SK-N-MC (cell line): Measurements from ENCODE around the gene ATP8B1.
A peak's percentile ranks its signal among the peaks of the same experiment; 100 is the strongest.

Experiments
- DNase-seq: peaks from one replicate; pipeline ENCODE4 v3.0.0-alpha.2; 2011; ENCODE audit warnings: low read depth, low spot score
- H3K27ac ChIP-seq: fragments of 200-600 bp; sonication (generic); 2 replicates; pipeline ENCODE4 v1.5.1; 2016; ENCODE audit warnings: mixed run types
- H3K36me3 ChIP-seq: fragments of 200-600 bp; sonication (generic); 2 replicates; pipeline ENCODE4 v1.6.1; 2017; ENCODE audit warnings: antibody characterized with exemption, low read length, mixed read lengths; ENCODE audit not compliant: insufficient read depth
- H3K4me3 ChIP-seq: fragments of 200-600 bp; sonication (generic); 2 replicates; pipeline ENCODE4 v1.5.1; 2016
- H3K9ac ChIP-seq: fragments of 200-600 bp; sonication (generic); 2 replicates; pipeline ENCODE4 v1.8.0; 2017; ENCODE audit warnings: mixed run types, mixed read lengths; ENCODE audit not compliant: insufficient read length
- H3K9me3 ChIP-seq: fragments of 200-600 bp; sonication (generic); 2 replicates; pipeline ENCODE4 v1.6.1; 2017; ENCODE audit warnings: low read depth, mild to moderate bottlenecking, antibody characterized with exemption, low read length, moderate library complexity, mixed read lengths
- EZH2 ChIP-seq: fragments of 200-600 bp; sonication (generic); IDR thresholded peaks from one replicate; pipeline ENCODE4 v1.6.1; 2017; ENCODE audit warnings: antibody characterized with exemption
- FOXP2 ChIP-seq: optimal IDR thresholded peaks from 2 replicates; pipeline ENCODE3; 2011; ENCODE audit warnings: mild to moderate bottlenecking, moderate library complexity; ENCODE audit not compliant: insufficient read depth; ENCODE audit errors: extremely low read length, control extremely low read depth
- POLR2AphosphoS5 ChIP-seq: IDR thresholded peaks from 2 replicates; pipeline ENCODE4 v1.6.1; 2012; ENCODE audit warnings: mild to moderate bottlenecking, low read depth, low read length, borderline replicate concordance

The ATP8B1 gene

DNA sequence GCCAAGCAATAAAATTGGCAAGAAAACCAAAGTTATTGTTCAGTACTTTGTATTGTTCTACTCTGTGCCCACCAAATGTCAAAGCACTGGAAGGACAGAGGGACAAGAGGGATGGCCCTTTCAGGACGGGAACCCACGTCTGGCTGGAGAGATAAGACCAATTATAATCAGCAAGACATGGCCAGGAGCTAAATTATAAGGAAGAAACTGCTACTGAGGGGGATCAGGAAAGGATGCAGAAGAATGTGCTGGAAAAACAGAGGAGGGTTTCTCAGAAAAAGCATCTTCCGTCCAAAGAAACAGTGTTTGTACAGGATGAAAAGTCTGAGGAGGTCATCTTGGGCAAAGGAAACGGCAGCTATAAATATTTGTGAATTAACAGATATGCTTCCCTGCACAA is 135.1 kb downstream of the ATP8B1 start:
- no peak overlapping the region for H3K9ac ChIP-seq
- no peak overlapping the region for H3K4me3 ChIP-seq
- no peaks in the 10 kb centered on the region for H3K36me3 ChIP-seq
- TF ChIP-seq EZH2 (no peak), POLR2AphosphoS5 (no peak), FOXP2 (no peak)
- H3K27ac ChIP-seq: no peak overlapping the region
- DNase-seq: no peak
- H3K9me3 ChIP-seq: no peaks in the 10 kb centered on the region

DNA sequence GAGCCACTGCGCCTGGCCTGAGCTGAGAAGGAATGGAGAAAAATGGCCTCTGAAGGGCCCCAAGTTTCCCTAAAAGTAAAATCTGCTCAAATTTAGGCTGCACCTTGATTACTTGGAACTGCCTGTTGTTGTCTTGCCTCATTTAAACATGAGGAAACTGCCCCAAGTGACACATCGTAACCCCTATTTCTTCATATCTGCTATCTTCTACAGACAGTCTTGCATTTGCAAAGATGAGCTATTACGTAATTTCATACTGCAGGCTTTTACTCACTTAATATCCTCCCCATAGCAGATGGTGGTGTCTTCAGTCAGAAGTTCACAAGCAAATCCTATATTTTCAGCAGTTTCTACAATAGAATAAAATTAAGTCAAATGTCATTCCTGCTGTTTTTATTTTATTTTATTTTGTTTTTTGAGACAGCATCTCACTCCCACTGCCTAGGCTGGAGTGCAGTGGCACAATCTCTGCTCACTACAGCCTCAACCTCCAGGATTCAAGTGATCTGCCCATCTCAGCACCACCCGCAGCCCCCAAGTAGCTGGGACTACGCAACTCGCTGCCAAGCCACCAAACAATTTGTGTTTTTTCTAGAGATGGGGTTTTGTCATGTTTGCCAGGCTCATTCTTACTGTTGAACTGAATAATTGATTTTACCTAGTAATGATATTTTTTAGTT is 136.2 kb downstream of the ATP8B1 start:
- no peak overlapping the region for H3K27ac ChIP-seq

DNA sequence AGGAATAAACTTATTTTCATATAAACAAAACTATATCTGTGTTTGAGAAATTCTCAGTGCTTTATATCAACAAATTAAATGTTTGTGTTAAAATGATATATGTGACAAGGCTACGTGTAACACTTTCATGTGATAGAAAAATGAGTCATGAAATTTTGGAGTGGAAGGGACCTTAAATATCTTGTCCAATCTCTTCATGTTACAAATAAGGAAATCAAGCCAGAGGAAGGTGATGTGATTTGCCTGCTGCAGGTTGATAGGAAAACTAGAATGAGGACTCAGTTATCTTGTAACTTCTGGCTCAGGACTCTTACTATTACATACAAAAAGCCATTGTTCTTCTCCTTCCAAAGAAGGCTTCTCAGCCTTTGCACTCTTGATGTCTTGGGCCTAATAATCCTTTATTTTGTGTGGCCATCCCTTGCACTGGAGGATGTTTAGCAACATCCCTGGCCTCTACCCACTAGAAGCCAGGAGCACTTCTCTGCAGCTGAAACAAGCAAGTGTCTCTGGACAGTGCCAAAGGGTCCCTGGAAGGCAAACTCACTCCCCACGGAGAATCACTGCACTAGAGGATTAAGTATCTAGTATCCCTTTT is 138.4 kb downstream of the ATP8B1 start:
- no peak overlapping the region for H3K4me3 ChIP-seq
- no peak for TF ChIP-seq EZH2
- no peak for TF ChIP-seq POLR2AphosphoS5
- no peak for TF ChIP-seq FOXP2
- no peak for DNase-seq

More for the DNA sequence above, 136.2 kb downstream of the ATP8B1 start:
- Histone ChIP-seq H3K9ac (no peak overlapping the region), H3K9me3 (no peaks in the 10 kb centered on the region), H3K4me3 (no peak overlapping the region), H3K36me3 (no peaks in the 10 kb centered on the region)
- no peak for TF ChIP-seq POLR2AphosphoS5
- TF ChIP-seq EZH2: no peak
- TF ChIP-seq FOXP2: no peak
- peak; percentile 22 for DNase-seq

DNA sequence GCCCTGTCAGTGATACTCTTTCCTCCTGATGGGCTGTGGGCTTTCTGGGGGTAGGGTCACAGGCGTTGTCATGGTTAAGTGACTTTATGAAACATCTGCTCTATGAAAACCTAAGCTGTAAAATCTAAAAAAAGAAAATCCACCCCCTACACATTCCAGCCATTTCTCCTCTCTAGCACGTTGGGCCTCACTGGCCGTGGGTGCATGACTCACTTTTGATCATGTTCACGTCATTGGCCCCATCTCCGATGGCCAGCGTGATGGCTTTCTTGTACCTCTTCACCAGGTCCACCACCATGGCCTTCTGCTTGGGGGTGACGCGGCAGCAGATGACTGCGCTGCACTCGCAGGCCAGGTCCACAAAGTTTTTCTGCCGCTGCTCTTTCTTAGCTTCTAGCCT is 142.2 kb downstream of the ATP8B1 start:
- no peak overlapping the region for H3K9ac ChIP-seq
- H3K4me3 ChIP-seq: no peak overlapping the region
- no peaks in the 10 kb centered on the region for H3K9me3 ChIP-seq
- no peaks in the 10 kb centered on the region for H3K36me3 ChIP-seq
- H3K27ac ChIP-seq: no peak overlapping the region
- no peak for DNase-seq
- TF ChIP-seq FOXP2: no peak
- TF ChIP-seq EZH2: no peak
- TF ChIP-seq POLR2AphosphoS5: no peak

More for the DNA sequence above, 138.4 kb downstream of the ATP8B1 start:
- H3K9me3 ChIP-seq: no peaks in the 10 kb centered on the region
- no peaks in the 10 kb centered on the region for H3K36me3 ChIP-seq
- no peak overlapping the region for H3K9ac ChIP-seq
- no peak overlapping the region for H3K27ac ChIP-seq

DNA sequence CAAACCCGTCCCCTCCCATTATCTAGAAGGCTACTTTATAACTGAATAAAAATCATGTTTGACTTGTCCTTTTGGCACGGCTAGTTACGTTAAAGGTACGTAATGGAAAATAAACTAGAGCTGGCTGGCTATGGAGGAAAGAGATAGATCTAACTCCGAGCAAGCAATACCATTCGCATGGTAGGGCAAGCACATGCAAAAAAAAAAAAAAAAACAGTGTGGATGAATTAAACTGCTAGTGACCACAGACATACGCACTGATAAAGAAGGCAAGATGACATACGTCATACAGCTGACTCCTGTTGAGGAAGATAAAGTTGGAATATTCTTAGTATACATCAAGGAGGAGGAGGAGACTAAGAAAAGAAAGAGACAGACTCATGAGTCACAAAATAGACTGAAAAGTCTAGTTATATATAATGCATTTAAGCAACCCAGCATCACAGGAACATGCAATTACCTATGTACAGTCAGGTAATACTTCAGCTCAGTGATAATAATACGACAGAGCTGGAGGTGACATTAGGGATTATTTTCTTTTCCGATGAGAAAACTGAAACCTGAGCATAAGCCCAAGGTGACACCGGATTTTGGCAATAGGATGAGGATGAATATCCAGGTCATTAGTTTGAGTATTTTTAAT is 143.5 kb downstream of the ATP8B1 start:
- Histone ChIP-seq H3K4me3 (no peak overlapping the region), H3K9me3 (no peaks in the 10 kb centered on the region), H3K9ac (no peak overlapping the region), H3K27ac (no peak overlapping the region), H3K36me3 (no peaks in the 10 kb centered on the region)
- no peak for DNase-seq
- TF ChIP-seq EZH2: no peak
- TF ChIP-seq POLR2AphosphoS5: no peak
- no peak for TF ChIP-seq FOXP2

DNA sequence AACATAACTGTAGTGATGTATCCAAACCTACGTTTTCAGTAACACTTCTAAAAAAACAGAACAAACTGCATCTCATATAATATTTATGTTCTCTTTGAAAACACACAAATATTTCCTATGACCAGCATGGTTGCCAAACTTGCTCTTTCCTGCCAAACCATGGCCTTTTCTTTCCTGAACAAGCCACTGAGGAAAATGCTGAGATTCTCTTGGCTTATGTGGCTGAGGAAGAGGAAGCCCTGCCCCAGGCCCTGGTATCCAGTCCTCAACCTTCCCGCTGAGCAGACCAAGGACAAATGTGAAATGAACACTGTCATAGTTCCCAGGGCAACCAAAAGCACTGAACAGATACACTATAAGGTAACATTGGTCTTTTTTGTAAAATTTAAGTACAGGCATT is 145.6 kb downstream of the ATP8B1 start:
- no peak overlapping the region for H3K27ac ChIP-seq
- no peak overlapping the region for H3K4me3 ChIP-seq
- no peaks in the 10 kb centered on the region for H3K9me3 ChIP-seq
- H3K9ac ChIP-seq: no peak overlapping the region
- TF ChIP-seq POLR2AphosphoS5: no peak
- no peak for TF ChIP-seq FOXP2
- no peak for TF ChIP-seq EZH2
- no peak for DNase-seq
- no peaks in the 10 kb centered on the region for H3K36me3 ChIP-seq

DNA sequence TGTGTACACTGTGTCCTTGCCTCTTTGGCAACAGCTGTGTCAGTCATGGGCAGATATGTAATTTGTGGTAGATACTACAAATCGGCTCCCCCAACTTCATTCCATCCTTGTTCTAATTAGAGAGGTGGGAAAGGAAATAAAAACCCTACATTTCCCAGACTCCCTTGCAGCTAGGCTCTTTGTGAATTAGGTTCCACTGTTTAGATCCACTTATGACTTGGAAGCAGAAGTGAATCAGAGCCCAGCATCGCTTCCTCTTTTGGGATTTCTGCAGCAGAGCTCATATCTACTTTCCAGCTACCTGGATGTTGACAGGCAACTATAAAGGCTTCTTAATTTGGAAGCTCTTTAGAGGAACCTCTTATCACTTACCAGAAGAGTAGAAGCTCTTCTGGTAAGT is 147.4 kb downstream of the ATP8B1 start:
- no peak overlapping the region for H3K4me3 ChIP-seq
- H3K9me3 ChIP-seq: no peaks in the 10 kb centered on the region
- no peak overlapping the region for H3K27ac ChIP-seq
- no peak overlapping the region for H3K9ac ChIP-seq
- no peaks in the 10 kb centered on the region for H3K36me3 ChIP-seq
- TF ChIP-seq FOXP2 (no peak), POLR2AphosphoS5 (no peak), EZH2 (no peak)
- DNase-seq: no peak

DNA sequence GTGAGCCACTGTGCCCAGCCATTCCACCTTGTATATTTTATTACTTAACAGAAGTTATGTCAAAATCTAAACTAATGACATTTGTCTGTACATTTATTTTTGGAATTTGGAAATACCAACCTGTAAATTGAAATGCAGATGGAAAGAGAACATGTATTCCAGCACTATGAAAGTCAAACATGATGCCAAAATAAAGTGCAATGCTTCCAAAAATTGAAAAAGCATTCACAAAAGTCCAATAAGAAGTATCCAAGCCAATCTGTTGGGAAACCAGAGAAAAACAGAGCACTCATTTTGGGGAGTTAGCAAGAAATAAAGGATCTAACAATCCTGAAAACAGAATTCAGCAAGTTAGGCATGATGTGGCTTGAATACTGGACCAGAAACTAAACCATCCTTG is 151.2 kb downstream of the ATP8B1 start:
- Histone ChIP-seq H3K9ac (no peak overlapping the region), H3K4me3 (no peak overlapping the region), H3K9me3 (no peaks in the 10 kb centered on the region), H3K36me3 (no peaks in the 10 kb centered on the region), H3K27ac (no peak overlapping the region)
- TF ChIP-seq EZH2 (no peak), FOXP2 (no peak), POLR2AphosphoS5 (no peak)
- DNase-seq: no peak
